GM19240 (cell line): Measurements from ENCODE around the gene MYH9.
"Not testable (repeated sequence)": the region's sequence is repeated elsewhere in the genome, so short reads cannot be mapped to it uniquely, and the experiment has no call there.

Source experiments
- DNase-seq: peaks from one replicate; pipeline ENCODE4 v3.0.0; 2011; ENCODE audit warnings: low spot score; ENCODE audit not compliant: insufficient read length

The MYH9 gene

DNA sequence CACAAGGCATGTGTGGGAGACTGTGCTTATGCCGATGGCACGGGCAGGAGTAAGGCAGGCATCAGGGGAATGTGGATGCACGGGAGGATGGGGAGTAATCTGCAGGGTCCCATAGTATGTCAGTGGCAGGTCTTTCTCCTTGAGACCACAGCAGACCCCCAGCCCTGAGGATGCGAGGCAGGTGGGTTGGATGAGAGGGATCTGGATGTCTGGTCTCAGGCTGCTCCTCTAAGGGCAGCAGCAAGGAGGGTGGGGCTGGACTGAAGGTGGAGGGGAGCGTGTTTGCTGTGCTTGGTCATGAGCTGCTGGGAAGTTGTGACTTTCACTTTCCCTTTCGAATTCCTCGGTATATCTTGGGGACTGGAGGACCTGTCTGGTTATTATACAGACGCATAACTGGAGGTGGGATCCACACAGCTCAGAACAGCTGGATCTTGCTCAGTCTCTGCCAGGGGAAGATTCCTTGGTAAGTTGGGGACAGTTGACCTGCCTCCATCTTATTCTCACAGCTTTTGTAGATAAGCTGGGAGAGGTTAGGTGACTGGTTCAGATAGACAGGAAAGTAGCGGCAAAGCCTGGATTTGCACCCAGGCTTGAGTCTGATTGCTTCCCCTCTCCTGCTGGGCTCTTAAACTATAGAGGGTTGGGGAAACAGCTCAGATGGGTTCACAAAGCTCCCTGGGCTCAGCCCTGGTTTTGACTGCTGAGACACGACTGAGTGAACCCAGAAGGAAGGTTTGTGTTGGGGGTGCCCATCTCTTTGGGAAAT is 134.8 kb downstream of the MYH9 start, which contains the start of gene APOL1:
TSS of gene APOL1 (plus strand) at position 380 of the 769 bp plus-strand sequence. CDS start 1,823 bp downstream, outside the sequence.
- peak; percentile 38 for DNase-seq

DNA sequence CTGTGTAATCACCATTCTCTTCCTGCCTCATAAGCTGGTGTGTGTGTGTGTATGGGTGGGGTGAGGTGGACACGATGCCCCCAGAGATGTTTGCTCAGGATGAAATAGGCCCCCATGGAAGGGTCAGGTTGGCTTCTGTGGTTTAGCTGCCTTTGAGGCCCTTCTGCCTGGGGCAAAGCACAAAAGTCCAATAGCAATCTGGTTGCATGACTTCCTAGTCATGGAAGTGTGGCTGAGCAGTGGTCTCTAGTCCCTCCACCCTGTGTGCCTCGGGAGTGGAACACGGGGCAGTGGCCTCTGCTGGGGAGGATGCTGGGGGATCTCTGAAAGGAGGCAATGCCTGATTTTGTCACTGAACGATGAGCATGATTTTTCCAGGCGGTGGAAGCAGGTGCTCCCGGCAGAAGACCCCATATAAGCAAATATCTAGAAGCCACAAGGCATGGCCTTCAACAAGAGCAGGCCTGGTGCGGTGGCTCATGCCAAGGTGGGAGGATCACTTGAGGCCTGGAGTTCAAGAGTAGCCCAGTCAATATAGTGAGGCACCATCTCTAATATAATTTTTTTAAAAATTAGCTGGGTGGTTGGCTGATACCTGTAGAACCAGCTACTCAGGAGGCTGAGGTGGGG is 135.7 kb downstream of the MYH9 start:
- not testable (repeated sequence) for DNase-seq

DNA sequence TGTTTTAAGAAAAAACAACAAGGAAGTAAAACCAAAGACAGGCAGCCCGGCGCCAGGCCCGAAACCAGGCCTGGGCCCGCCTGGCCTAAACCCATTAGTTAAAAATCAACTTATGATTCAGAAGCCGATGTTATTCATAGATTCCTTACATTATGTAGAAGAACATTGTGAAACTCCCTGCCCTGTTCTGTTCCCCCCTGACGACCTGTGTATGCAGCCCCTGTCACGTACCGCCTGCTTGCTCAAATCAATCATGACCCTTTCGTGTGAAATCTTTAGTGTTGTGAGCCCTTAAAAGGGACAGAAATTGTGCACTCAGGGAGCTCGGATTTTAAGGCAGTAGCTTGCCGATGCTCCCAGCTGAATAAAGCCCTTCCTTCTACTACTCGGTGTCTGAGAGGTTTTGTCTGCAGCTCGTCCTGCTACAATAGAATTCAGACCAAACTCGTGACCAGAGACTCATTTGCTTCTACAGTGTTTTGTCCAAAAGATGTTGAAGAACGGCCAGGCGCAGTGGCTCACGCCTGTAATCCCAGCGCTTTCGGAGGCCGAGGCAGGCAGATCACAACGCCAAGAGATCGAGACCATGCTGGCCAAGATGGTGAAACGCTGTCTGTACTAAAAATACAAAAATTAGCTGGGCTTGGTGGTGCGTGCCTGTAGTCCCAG is 137.3 kb downstream of the MYH9 start:
- DNase-seq, result not testable (repeated sequence)

DNA sequence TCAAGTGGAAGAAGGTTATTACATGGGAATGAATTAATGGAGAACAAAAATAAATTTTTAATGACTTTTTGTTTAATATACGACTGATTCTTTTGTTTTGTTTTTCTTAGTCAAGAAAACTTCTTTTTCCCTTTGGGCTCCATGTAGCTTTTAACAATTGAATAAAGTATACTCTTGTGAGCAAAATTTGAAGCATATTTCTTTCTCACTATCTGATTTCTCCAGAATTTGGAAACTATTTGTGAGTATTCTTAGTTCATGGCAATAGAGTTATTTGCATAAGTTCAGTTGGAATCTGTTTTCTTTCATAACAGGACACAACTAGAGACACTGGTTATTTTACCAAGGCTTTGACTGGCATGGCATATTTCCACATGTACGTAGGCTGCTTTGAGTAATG is 138.6 kb downstream of the MYH9 start:
- no peak for DNase-seq

DNA sequence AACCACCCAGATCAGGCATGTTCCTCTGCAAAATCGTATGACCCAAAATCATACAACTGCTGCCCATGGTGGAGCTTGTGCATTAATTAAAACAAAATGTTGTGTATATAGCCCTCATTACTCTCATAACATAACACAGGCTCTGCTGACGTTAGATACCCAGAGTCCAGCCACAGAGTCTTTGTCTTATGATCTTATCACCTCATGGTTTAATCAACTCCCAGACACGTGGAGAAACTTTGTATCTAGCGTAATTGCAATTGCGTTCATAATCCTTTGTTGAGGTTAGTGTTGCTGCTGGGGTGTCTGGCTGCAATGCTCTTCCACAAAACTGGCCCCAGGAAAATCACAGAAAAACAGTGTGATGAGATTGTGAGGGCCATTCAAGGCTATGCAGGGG is 139.8 kb downstream of the MYH9 start:
- no peak for DNase-seq

DNA sequence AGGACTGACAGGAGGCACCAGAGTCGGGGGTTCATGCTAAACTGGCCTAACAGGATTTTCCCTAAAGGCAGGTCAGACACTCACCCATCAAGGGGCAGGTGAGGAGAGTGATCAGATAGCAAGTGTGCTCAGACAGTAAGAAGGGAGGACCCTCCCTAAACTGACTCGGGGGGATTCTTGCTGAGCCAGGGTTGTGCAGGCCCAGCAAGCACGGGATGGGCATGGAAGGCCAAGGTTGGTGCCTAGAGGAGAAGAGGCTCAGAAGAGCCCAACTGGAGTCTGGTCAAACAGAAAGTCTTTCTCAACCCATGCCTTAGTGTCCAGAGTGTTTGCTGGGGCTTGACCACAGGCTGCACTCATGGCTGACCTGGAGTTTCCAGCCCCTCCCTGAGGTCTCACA is 141.0 kb downstream of the MYH9 start:
- no peak for DNase-seq

DNA sequence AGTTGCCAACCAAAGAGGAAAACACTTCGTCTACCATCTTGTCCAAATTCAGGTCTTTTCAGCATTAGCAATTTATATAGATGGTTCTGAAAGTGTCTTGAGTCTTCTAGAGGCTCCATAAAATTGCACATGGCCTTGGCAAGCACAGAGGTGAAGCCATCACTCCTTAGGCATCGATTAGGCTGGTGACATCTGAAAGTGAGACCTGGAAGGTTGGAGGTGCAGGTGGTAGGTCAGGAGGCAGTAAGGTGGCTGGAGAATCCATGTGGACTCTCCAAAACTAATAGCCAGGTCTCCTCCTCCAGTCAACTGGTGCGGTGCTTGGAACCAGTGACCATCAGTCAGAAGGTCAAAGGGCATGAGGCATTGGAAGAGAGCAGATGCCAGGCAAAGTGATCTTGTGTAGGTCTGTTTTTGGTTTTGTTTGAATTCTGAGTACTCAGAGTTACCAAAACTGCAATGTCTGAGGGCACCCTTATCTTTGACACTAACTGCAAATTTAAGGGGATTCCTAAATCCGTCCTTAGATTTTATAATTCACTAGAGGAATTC is 141.9 kb downstream of the MYH9 start:
- DNase-seq, result no peak

DNA sequence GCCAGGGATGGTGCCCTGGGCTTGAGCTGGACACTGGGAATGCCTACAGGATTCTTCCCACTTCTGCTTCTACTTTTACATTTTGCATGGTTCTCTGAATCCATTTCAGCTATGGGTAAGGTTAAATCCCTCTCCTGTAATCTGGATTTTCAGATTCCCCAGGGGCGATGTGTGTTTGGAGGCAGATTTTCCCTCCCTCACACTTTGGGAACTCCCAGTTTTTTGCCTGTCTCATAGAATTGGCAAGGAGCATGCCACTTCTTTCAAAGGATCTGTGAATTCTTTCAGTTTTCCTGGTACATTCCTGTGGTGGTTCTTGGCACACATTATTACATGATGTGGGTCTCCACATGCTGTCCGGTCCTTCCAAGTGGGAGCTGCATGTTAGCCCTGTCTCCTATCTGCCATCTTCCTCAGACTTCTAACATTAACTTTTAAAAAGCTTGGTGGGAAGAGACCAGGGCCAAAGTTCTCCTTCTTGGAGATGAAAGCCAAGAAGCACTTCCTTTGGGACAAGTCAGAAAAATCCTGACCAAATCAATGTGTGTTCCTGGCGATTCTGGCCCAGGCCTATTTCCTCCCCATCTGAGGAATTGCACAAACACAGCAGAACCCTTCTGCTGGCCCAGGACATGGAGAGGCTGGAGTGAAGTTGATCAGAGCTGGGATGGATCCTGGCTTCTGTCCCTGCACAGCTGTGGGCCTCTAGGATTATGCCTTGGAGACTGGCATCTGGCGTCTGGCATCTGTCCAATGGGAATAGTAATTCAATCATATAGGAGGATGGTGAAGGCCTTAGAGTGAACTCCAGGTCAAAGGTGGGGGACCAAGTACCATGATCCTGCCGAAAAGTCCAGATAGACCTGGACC is 143.0 kb downstream of the MYH9 start:
- DNase-seq, result no peak

DNA sequence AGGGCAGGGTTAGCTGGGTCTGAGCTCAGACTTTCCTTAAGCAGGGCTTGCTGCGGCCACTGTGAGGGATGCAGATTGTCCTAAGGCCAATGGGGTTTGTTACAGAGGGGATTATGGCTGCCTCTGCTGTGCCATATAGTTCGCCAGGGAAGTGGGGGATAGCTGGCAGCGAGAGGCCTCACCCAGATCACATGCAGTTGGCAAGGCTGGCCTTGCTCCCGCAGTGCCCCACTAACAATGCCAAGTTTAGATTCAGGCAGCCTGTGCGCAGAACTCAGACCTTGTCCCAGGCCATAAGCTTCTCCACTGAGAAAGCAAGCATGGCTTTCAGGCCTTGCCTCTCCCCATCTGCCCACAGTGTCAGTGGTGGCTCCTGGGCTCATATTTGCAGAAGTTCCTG is 143.8 kb downstream of the MYH9 start:
- no peak for DNase-seq

DNA sequence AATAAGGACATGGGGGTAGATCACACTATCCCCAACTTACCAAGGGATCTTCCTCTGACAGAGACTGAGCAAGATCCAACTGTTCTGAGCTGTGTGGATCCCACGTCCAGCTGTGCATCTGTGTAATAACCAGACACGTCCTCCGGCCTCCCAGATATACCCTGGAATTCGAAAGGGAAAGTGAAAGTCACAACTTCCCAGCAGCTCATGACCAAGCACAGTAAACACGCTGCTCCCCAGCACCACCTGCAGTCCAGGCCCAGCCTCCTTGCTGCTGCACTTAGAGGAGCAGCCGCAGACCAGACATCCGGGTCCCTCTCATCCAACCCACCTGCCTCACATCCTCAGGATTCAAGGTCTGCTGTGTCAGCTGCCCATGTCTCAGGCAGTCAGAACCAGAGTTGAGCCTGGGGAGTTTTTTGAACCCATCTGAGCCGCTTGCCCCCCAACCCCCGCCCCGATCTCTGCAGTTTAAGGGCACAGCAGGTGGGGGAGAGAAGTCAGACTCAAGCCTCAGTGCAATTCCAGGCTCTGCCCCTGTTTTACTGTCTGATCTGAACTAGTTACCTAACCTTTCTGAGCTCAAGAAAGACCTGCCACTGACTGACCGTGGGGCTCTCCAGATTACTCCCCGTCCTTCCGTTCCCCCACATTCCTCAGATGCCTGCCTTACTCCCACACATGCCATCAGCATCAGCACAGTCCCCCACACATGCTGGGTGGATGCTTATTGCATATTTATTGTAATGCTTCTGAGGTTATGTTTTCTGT is 148.2 kb downstream of the MYH9 start, which contains the start of gene APOL2:
TSS of gene APOL2 (minus strand) at position 127 of the 771 bp plus-strand sequence. CDS start 6,365 bp downstream, outside the sequence.
- DNase-seq, result peak; percentile 89

DNA sequence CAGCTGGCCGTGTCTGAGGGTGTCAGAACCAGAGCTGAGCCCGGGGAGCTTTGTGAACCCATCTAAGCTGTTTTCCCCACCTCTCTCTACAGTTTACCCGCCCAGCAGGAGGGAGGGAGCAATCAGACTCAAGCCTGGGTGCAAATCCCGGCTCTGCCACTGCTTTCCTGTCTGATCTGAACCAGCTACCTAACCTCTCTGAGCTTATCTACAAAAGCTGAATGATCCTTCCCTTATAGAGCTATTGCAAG is 148.7 kb downstream of the MYH9 start:
- DNase-seq, result no peak

DNA sequence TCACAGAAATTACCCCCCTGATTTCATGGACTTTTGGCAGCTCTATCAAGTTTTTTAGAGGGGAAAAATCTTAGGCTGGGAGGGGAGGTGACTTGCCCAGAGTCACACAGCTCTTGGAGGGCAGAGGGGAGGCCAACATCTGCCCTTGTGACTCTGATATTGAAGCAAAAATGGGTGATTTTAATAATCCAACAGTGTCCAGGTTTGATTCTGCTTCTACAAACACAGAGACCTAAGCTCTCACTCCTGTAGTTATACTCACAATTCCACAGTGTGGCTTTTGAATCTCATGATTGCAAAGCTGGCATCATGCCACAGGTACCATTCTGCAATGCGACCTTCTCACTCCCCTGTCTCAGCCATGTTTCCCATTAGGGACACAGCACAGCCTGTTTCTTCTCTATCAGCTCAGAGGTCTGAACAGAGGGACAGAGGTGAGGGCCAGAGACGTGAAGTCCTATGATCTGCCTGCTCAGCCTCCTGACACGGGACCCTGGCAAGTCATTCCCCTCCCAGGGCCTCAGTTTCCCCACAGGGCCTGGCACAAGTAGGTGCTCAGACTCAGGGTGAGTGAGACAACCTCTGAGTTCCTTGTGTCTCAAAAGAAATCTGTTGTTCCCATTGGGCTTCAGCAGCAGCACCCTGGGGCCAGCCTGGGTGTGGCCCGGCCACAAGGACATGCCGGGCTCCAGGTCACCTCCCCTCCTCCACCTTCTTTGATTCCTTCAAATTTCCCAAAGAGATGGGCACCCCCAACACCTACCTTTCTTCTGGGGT is 149.2 kb downstream of the MYH9 start:
- no peak for DNase-seq

DNA sequence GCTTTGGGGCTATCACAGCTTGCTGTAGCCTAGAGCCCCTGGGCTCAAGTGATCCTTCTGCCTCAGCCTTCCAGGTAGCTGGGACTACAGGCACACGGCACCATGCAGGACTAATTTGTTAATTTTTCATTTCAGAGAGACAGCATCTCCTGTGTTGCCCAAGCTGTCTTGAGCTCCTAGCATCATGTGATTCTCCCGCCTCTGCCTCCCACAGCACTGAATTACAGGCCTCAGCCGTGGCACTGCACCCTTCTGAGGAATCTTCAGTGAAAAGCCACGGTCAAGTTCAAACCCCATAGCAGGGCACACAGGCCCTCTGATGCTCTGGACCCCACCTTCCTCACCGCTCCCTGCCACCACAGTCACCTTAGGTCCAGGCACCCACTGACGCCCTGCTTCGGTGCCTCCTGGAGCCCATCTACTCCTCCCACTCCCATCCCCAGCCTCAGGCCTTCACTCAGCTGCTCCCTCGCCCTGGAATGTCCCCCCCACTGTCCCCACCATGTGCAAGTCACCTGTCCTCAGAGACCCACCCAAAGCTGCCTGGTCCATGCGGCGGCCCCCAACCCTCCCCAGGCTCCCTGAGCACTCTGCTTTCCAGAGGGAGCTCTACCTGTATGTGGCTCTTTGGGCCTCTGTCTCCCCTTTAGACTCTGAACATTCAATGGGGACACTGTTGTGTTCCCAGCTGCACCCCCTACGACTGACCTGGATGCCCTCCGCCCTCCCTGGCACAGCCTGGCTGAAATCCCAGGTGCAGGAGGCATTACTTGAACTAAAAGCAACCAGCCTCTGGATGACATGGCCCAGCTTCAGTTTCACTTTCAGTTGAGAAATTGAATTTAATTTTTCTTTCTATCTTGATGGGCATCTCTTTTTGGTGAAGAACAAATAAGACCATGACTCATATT is 150.1 kb downstream of the MYH9 start:
- no peak for DNase-seq

DNA sequence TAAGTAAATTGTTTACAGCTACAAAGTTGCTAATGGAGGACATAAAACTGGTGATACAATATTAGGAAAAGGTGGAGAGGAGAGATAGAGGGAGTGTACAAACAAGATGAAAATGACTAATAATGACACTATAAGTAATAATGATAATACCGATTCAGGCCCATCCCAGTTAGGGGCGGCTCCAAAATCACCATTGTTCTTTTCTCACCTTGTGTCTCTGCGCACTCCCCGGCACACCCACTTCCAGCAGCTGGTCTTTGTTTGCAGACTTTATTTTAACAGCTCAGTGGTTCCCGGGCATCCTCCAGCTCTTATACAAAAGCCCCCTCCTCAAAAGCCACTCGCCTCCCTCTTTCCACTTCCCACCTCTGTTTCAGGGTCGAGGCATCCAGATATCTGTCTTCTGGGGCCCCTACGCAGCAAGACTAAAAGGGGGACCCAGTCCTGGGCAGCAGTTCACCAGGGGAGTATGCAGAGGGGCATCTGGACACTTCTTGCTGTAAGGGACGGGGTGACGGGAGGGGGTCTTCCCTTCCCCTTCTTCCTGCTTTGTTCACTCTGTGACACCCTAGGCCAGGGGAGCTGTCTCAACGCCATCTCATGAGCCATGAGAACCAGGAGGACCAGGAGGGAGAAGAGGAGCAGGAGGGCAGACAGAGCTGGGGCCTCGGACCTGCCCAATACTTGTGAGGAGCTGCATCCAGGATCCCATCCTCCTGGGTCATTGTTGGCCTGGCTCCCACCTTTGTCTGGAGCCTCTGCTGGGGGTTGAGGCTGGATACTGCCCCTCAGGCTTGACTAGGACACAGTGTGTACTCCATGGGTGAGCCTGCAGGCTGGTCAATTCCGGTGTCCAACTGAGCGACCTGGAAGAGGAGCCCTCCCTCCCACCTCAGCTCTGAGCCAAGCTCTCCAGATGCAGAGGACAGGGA is 151.1 kb downstream of the MYH9 start:
- no peak for DNase-seq

DNA sequence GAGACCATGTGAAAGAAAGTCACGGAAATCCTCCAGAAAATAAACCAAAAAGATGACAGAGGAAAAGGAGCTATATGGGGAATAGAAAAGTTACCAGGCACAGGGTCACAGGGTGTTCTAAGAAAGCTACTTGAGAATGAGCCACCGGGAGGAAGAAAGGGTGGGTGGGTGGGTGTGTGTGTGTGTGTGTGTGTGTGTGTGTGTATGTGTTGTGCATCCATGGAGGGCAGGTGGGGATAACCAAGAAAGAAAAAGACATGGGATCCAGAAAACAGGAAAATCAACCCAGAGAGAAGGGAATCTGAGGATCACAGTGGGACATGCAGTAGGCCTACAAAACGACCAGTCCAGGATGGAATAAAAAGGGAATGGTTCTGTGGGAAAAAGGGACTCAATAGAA is 152.2 kb downstream of the MYH9 start:
- no peak for DNase-seq

DNA sequence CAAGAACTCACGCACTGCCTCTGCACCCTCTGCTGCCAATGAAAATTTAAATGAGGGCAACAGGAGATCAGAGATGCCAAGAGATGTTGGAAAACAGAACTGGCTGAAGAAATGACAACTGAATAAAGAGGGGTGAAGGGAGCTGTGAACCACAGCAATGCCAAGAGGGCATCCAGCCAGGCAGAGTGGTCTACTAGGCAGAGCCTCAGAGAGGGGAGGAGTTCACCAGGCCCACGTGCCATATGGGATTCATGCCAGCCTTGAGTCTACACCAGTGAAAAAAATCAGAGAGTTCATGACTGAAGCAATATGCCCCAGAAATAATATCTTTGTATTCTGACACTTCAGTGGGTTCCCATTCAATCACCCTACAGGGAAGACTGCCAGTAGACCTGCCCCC is 152.8 kb downstream of the MYH9 start:
- DNase-seq, result no peak

DNA sequence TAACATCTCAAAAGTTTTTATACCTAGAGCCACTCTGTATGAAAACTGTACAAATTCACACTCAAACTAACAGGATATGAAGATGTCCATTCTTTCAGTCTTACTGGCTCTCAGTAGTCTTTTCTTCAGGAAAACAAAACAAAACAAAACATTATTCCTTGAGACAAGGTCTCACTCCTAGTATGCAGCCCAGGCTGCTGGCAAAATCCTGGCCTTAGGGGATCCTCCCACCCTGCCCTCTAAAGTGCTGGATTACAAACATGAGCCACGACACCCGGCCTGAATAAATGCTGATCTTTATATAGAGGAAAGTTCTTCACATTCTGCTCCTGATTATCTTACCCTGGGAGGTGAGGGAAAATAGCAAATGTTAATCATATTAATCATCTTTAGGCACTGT is 153.6 kb downstream of the MYH9 start:
- DNase-seq, result no peak

DNA sequence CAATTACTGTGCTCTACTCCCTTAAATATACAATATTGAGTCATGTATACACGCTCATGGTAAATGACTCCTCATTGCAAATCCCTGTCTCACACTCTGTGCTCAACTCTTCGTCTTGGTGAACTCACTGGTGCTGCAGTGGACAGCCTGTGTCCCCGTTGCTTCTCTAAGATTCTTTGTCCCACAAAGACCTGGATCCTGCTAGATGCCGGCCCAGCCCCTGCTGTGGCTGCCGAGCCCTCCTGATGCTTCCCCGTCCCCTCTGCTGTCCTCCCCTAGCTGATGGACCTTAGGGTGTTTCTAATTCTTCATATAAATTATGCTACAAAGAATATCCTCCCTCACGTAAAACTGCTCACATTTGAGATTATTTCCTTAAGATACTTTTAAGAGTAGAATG is 154.0 kb downstream of the MYH9 start:
- DNase-seq, result no peak
